Ishikawa (cell line): ENCODE results near the gene LIPG.

Source experiments
- CEBPB ChIP-seq: IDR thresholded peaks from 2 replicates; pipeline ENCODE4 v1.6.1; 2012
- CREB1 ChIP-seq: IDR thresholded peaks from 2 replicates; pipeline ENCODE4 v1.6.1; 2012; ENCODE audit warnings: low read depth
- EGR1 ChIP-seq: IDR thresholded peaks from 2 replicates; pipeline ENCODE4 v1.6.1; 2012
- EP300 ChIP-seq: IDR thresholded peaks from 2 replicates; pipeline ENCODE4 v1.6.1; 2012; ENCODE audit warnings: borderline replicate concordance
- FOXM1 ChIP-seq: IDR thresholded peaks from 2 replicates; pipeline ENCODE4 v1.6.1; 2012; ENCODE audit warnings: low read depth, borderline replicate concordance
- MAX ChIP-seq: IDR thresholded peaks from 2 replicates; pipeline ENCODE4 v1.6.1; 2012
- NFIC ChIP-seq: IDR thresholded peaks from 2 replicates; pipeline ENCODE4 v1.6.1; 2012
- RAD21 ChIP-seq: IDR thresholded peaks from 2 replicates; pipeline ENCODE4 v1.6.1; 2012; ENCODE audit warnings: low read depth
- REST ChIP-seq: IDR thresholded peaks from 2 replicates; pipeline ENCODE4 v1.6.1; 2012; ENCODE audit warnings: low read depth, mild to moderate bottlenecking
- TAF1 ChIP-seq: IDR thresholded peaks from 2 replicates; pipeline ENCODE4 v1.6.1; 2012; ENCODE audit warnings: low read depth, mild to moderate bottlenecking
- TEAD4 ChIP-seq: IDR thresholded peaks from 2 replicates; pipeline ENCODE4 v1.6.1; 2012
- YY1 ChIP-seq: IDR thresholded peaks from 2 replicates; pipeline ENCODE4 v1.6.1; 2012; ENCODE audit warnings: low read depth
- ZBTB7A ChIP-seq: IDR thresholded peaks from 2 replicates; pipeline ENCODE4 v1.6.1; 2012; ENCODE audit warnings: low read depth

- TF ChIP-seq RAD21 (no peak), EGR1 (no peak), CREB1 (no peak), YY1 (no peak), CEBPB (no peak), MAX (no peak), ZBTB7A (no peak), REST (no peak), EP300 (no peak), FOXM1 (no peak), TAF1 (no peak), NFIC (no peak), TEAD4 (no peak)
Measured at GRCh38 chr18:49553003-49553402, 8.9 kb upstream of the LIPG start.
